Measurements from ENCODE around the gene LIFR.

The LIFR gene

DNA sequence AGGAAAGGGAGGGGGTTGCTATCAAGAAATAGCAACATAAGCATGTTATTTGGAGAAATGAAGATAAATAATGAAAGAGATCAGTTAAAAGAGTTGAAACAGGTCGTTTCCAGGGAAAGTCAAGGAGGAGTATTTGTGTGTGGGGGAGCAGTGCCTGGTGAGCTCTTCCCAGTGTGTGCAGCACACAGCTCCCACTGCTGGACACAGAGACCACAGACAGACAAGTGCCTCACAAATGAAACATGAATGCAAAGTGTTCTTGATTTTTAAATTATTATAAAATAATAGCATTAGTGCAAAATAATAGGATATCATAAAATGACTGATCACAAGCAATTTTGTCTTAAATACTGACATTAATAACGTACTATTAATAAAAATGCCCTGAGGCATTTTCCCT, 40.8 kb downstream of the LIFR start:
- DNase-seq, result no peak

GRCh38 chr5:38515092-38515491, 41.4 kb downstream of the LIFR start:
- no peak for DNase-seq

- no peak for DNase-seq
Measured at GRCh38 chr5:38509185-38509584, 47.3 kb downstream of the LIFR start.

DNA sequence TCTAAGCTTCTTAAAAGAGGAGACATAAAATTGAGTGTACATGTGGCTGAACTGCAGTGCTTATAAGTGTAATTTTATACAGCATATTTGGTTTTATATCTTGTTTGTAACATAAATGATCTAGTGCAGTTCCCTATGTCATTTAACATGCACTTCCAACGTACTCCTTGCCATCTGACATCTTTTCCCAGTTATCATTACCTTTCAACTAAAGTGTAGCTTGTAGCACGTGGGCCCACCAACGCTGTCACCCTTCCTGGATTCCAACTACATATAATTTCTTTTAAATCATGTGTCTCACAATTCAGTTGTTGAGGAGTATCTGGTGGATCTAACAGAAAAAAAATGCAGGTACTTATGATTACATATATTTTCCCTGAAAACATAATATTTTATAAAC, 50.1 kb downstream of the LIFR start:
- no peak for DNase-seq

- DNase-seq, result no peak
Measured at GRCh38 chr5:38500573-38501260, 55.7 kb downstream of the LIFR start.

- DNase-seq, result no peak
Measured at GRCh38 chr5:38497946-38498345, 58.5 kb downstream of the LIFR start.

- DNase-seq, result no peak
Measured at GRCh38 chr5:38494763-38495162, 61.7 kb downstream of the LIFR start.

- no peak for DNase-seq
Measured at GRCh38 chr5:38494175-38494574, 62.3 kb downstream of the LIFR start.

- no peak for DNase-seq
Measured at GRCh38 chr5:38483805-38484398, 72.5 kb downstream of the LIFR start.

DNA sequence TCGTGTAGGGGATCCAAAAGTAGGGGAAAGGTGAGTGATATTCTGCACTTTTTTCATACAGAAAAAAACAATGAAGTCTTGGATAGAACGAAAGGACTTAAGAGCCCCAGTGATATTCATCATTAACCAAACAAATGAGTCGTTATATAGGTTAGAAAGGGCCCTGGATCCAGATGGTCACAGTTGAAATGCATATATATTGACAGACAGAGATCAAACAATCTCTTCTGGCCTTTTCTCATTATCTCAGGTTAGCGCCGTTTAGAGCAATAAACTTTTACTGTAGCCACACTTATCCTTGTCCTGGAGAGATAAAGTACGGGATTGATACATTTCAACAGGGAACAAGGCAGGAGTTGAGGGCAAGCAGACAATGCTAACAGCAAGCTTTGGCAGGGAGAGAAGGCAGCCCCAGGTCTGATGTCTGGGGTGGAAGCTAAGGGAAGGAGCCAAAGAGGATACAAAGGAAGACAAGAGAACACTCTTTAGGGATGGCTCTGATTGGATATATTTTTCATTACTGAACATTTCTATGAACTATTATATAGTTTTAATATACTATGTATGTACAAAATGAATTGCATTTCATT, 77.0 kb downstream of the LIFR start:
- no peak for DNase-seq

- DNase-seq, result no peak
Measured at GRCh38 chr5:38478878-38479277, 77.6 kb downstream of the LIFR start.

- DNase-seq, result no peak
Measured at GRCh38 chr5:38478166-38478565, 78.3 kb downstream of the LIFR start.

- no peak for DNase-seq
Measured at GRCh38 chr5:38473008-38473407, 83.4 kb downstream of the LIFR start.

GRCh38 chr5:38472541-38472940, 83.9 kb downstream of the LIFR start:
- DNase-seq, result no peak

DNA sequence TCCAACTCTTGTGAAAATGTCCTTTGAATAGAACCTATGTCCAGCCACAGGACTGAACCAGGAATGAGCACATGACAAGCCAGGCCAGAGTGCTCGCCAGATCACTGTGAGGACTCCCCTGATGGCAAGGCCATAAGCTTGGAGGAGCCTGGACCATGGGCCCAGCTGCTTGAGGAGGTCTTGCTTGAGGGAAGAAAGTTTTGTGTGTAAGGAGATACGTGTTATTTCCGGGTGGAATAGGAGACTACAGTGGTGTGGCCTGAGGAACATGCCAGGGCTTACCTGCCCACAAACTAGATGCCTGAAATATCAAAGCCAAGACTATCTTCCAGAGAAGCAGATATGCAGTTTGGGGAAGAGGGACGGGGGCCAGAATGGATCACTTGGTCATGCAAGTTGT, 84.7 kb downstream of the LIFR start:
- DNase-seq, result no peak

GRCh38 chr5:38469707-38470267, 86.7 kb downstream of the LIFR start:
- no peak for DNase-seq

- no peak for DNase-seq
Measured at GRCh38 chr5:38468978-38469706, 87.3 kb downstream of the LIFR start.

GRCh38 chr5:38468202-38468673, 88.2 kb downstream of the LIFR start:
- no peak for DNase-seq

DNA sequence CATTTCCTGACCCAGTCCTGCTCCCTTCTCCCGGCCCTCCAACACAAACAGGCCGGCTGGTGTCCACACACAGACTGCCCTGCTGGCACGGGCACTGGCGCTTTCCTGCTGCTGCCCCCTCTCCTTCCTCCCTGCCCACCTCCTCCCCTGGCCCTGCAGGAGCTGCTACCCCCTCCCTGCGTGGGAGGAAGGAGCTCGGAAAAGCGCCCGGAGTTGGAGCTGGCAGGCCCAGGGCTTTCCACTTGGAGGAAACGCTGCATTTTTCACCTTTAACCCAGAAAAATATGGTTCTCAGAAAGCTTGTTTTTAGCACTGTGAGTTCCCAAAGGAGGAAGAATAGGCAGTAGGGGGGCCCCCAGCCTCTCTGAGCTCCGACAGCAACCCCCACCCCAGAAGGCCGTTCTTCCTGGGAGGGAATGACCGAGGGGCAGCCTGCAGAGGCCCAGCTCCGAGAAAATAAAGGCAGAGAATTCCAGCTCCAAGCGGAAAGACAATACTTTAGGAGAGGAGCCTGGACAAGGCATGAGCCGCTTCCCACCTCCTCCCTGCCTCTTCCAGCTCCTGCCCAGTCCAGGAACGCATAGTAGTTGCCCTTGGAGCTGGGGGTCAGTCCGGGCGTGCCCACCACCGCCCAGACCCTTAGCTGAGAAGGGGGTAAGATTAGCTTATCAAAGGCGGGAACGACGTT, 88.9 kb downstream of the LIFR start:
- DNase-seq, result no peak

GRCh38 chr5:38466424-38467189, 89.8 kb downstream of the LIFR start:
- DNase-seq, result no peak

DNA sequence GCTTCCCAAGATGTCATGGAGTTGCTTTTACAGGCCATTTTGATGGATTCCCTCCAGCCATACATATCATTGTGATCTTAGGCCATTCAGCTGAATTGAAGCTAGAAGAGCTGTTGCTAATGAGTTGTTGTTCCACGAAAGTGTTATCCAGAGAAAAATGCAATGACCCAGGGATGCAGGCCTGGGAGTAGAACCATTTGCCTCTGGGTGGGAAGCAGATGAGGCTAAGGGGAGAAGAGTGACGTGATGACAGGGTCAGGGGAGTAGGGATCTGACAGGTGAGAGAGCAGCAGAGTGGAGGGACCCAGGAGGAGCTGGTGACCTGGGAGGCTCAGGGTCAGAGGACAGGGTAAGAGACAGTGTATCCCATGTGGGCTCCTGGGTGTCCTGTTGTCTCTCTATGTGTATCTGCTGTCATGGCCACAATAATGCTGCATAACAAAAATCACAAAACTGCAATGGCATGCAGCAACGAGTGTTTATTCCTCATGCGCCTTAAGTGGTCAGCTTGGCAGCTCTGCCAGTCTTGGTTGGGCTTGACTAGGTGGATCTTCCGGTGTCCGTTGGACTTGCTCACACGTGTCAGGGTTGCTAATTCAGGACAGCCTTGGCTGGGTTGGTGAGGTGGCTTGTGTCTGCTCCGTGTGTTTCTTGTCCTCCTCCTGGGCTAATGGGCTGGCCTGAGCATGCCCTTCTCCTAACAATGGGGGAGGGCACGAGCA, 90.6 kb downstream of the LIFR start:
- DNase-seq, result no peak

Measured in activated CD4-positive, alpha-beta T cell treated with anti-CD3 and anti-CD28 coated beads for 48 hours (primary cell).